MM.1S (cell line): ENCODE results near the gene KCTD11.
A peak's percentile ranks its signal among the peaks of the same experiment; 100 is the strongest.

Experiments used
- DNase-seq: peaks from one replicate; pipeline ENCODE4 v3.0.0-alpha.2; 2015
- H2AFZ ChIP-seq: fragments of 300-600 bp; sonication (generic); 2 replicates; pipeline ENCODE4 v1.6.0; 2016; ENCODE audit warnings: antibody characterized with exemption, low read length
- H3F3A ChIP-seq: fragments of 300-600 bp; sonication (generic); 2 replicates; pipeline ENCODE4 v1.6.1; 2016; ENCODE audit warnings: mild to moderate bottlenecking, antibody characterized with exemption, low read length, moderate library complexity, mixed read lengths; ENCODE audit not compliant: insufficient read depth
- H3K27ac ChIP-seq: fragments of 300-600 bp; sonication (generic); 2 replicates; pipeline ENCODE4 v1.5.1; 2016; ENCODE audit warnings: mild to moderate bottlenecking, low read length
- H3K27me3 ChIP-seq: fragments of 300-600 bp; sonication (generic); replicated peaks from 2 replicates; pipeline ENCODE4 v1.6.0; 2016; ENCODE audit warnings: low read length; ENCODE audit not compliant: insufficient read depth
- H3K36me3 ChIP-seq: fragments of 300-600 bp; sonication (generic); replicated peaks from 2 replicates; pipeline ENCODE4 v1.6.1; 2016; ENCODE audit warnings: mild to moderate bottlenecking, low read length, mixed read lengths; ENCODE audit not compliant: insufficient read depth
- H3K4me1 ChIP-seq: fragments of 300-600 bp; sonication (generic); 2 replicates; pipeline ENCODE4 v1.6.1; 2016; ENCODE audit warnings: low read length, mixed read lengths
- H3K4me2 ChIP-seq: fragments of 300-600 bp; sonication (generic); 2 replicates; pipeline ENCODE4 v1.6.0; 2016; ENCODE audit warnings: low read depth, low read length
- H3K4me3 ChIP-seq: fragments of 300-600 bp; sonication (generic); 2 replicates; pipeline ENCODE4 v1.5.1; 2016; ENCODE audit warnings: low read length, mixed read lengths
- H3K79me2 ChIP-seq: fragments of 300-600 bp; sonication (generic); 2 replicates; pipeline ENCODE4 v1.6.1; 2016; ENCODE audit warnings: mixed run types, low read length, mixed read lengths
- H3K9ac ChIP-seq: fragments of 300-600 bp; sonication (generic); 2 replicates; pipeline ENCODE4 v1.6.1; 2016; ENCODE audit warnings: low read length, mixed read lengths
- H3K9me2 ChIP-seq: fragments of 300-600 bp; sonication (generic); replicated peaks from 2 replicates; pipeline ENCODE4 v1.6.1; 2016; ENCODE audit warnings: mild to moderate bottlenecking, low read length, mixed read lengths; ENCODE audit not compliant: insufficient read depth
- H3K9me3 ChIP-seq: fragments of 300-600 bp; sonication (generic); replicated peaks from 2 replicates; pipeline ENCODE4 v1.6.1; 2016; ENCODE audit warnings: mild to moderate bottlenecking, low read length, mixed read lengths; ENCODE audit not compliant: insufficient read depth
- H4K20me1 ChIP-seq: fragments of 300-600 bp; sonication (generic); 2 replicates; pipeline ENCODE4 v1.6.1; 2016; ENCODE audit warnings: mild to moderate bottlenecking, low read length, moderate library complexity, mixed read lengths; ENCODE audit not compliant: insufficient read depth
- EZH2 ChIP-seq: fragments of 300-600 bp; sonication (generic); optimal IDR thresholded peaks from 2 replicates; pipeline ENCODE3; 2017; ENCODE audit warnings: low read depth, mild to moderate bottlenecking, antibody characterized with exemption, low read length, mixed read lengths
- EZH2phosphoT487 ChIP-seq: fragments of 300-600 bp; sonication (generic); IDR thresholded peaks from 2 replicates; pipeline ENCODE4 v1.6.1; 2018; ENCODE audit warnings: antibody characterized with exemption, low read length
- TF ChIP-seq, protein P1 (sequence below): fragments of 300-600 bp; sonication (generic); IDR thresholded peaks from 2 replicates; pipeline ENCODE4 v1.5.1; 2016; ENCODE audit warnings: antibody characterized with exemption, low read length, mixed read lengths

KCTD11 gene

DNA sequence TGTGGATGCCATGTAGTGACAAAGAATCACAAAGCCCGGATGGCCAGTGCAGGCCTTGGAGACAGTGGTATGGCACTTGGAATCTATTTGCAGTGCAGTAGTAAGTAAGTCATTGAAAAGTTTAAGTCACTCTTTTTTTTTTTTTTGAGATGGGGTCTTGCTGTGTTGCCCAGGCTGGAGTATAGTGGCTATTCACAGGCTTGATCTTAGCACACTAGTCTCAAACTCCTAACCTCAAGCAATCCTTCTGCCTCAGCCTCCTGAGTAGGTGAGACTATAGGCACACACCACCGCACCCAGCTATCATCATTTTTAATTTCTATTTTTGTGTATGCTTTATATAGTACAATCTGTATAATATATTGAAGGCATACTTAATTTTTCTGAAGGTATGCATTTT lies 46.6 kb downstream of the KCTD11 start:
- no peaks in the 10 kb centered on the region for H3K9me2 ChIP-seq
- TF ChIP-seq EZH2phosphoT487, result no peak
- TF ChIP-seq, protein P1, sequence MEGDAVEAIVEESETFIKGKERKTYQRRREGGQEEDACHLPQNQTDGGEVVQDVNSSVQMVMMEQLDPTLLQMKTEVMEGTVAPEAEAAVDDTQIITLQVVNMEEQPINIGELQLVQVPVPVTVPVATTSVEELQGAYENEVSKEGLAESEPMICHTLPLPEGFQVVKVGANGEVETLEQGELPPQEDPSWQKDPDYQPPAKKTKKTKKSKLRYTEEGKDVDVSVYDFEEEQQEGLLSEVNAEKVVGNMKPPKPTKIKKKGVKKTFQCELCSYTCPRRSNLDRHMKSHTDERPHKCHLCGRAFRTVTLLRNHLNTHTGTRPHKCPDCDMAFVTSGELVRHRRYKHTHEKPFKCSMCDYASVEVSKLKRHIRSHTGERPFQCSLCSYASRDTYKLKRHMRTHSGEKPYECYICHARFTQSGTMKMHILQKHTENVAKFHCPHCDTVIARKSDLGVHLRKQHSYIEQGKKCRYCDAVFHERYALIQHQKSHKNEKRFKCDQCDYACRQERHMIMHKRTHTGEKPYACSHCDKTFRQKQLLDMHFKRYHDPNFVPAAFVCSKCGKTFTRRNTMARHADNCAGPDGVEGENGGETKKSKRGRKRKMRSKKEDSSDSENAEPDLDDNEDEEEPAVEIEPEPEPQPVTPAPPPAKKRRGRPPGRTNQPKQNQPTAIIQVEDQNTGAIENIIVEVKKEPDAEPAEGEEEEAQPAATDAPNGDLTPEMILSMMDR, result no peak
- no peak for TF ChIP-seq EZH2
- H3K27me3 ChIP-seq, result no peaks in the 10 kb centered on the region
- no peak overlapping the region for H3K9ac ChIP-seq
- no peak overlapping the region for H2AFZ ChIP-seq
- peaks cover 6% of the 10 kb centered on the region; the same call in 1 of the 2 replicates for H3F3A ChIP-seq
- no peaks in the 10 kb centered on the region for H3K36me3 ChIP-seq
- DNase-seq, result no peak
- H3K9me3 ChIP-seq, result no peaks in the 10 kb centered on the region
- H3K27ac ChIP-seq, result no peak overlapping the region
- H3K79me2 ChIP-seq, result no peaks in the 10 kb centered on the region; the same call in 1 of the 2 replicates
- H3K4me3 ChIP-seq, result no peak overlapping the region
- no peak overlapping the region for H3K4me2 ChIP-seq
- H3K4me1 ChIP-seq, result 0 out of 2 replicates have a peak, but pooled peaks cover 7% of the 10 kb centered on the region
- H4K20me1 ChIP-seq, result no peaks in the 10 kb centered on the region

DNA sequence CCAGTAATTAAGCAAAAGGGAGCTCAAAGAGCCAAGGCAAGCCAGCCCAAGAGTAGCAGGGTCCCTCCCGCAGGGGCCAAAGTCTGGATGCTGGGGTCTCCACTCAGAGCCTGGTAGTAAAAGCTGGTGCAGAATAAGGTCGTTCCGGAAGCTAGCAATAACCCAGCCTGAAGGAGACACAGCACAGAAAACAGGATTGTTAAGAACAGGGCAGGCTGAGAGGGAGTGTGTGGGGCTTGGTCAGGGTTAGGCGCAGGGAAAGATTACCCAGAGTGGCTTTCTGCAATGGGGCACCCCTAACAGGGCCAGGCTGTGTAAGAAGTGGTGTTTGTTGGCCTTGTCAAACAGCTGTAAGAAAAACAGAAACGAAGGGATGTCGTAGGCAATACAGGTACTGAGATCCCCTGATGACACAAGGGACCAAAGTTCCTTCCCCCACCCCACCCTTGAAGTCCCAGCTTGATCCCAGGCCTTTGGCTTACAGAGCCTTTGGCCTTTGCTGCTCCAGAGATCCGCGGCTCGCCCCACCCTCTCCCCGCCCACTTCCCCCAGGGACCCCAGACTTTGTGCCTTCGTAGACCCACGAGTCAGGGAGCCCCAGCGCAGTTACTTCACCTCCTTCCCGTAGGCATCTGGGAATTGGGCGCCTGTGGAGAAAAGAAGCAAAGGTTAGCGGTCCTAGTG lies 51.2 kb downstream of the KCTD11 start:
- no peak for DNase-seq
- Histone ChIP-seq H3K36me3 (no peaks in the 10 kb centered on the region), H3K4me2 (peak overlapping the region; percentile 61), H3K9me2 (no peaks in the 10 kb centered on the region), H2AFZ (peak overlapping the region; percentile 81), H3K4me3 (peak overlapping the region; percentile 76), H3K27me3 (peaks cover 24% of the 10 kb centered on the region), H3K9me3 (no peaks in the 10 kb centered on the region), H3F3A (no peaks in the 10 kb centered on the region), H3K9ac (peak overlapping the region; percentile 64), H3K4me1 (peaks cover 4% of the 10 kb centered on the region; the same call in 1 of the 2 replicates), H4K20me1 (no peaks in the 10 kb centered on the region), H3K79me2 (no peaks in the 10 kb centered on the region; the same call in 1 of the 2 replicates), H3K27ac (no peak overlapping the region)
- TF ChIP-seq EZH2phosphoT487 (no peak), EZH2 (no peak)
- TF ChIP-seq, protein P1, result no peak

DNA sequence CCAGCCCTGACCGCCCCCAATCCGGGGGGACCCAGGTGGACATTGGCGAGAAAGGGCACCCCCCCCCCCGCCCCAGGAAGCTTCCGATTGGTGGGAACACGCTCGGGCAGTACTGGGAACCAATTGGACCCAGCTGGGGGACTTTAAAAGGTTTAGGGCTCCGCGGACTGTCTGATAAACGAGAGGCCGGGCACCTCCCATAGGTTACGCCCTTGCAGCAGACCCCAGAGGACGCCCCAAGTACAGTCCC lies 51.7 kb downstream of the KCTD11 start:
- Histone ChIP-seq H3K4me3 (peak overlapping the region; percentile 76), H3K4me1 (peaks cover 4% of the 10 kb centered on the region; the same call in 1 of the 2 replicates), H3K79me2 (no peaks in the 10 kb centered on the region; the same call in 1 of the 2 replicates), H3K36me3 (no peaks in the 10 kb centered on the region), H3K9me3 (no peaks in the 10 kb centered on the region), H3K9me2 (no peaks in the 10 kb centered on the region), H3K4me2 (peak overlapping the region; percentile 61), H3K9ac (peak overlapping the region; percentile 64), H3F3A (no peaks in the 10 kb centered on the region), H2AFZ (peak overlapping the region; percentile 81), H3K27me3 (peaks cover 26% of the 10 kb centered on the region), H3K27ac (no peak overlapping the region), H4K20me1 (no peaks in the 10 kb centered on the region)
- DNase-seq, result no peak
- TF ChIP-seq EZH2phosphoT487 (no peak), EZH2 (no peak)
- TF ChIP-seq, protein P1, result no peak
